ENCODE data around the gene DLL1. TPM values are rescaled to one million over a fixed set of nuclear protein-coding genes. Genes with fewer than 3 reads are reported as not detected.

The DLL1 gene
- total and polyA plus RNA-seq, 2 donors from 2014 or later: 4.5 to 11.9 TPM

DNA sequence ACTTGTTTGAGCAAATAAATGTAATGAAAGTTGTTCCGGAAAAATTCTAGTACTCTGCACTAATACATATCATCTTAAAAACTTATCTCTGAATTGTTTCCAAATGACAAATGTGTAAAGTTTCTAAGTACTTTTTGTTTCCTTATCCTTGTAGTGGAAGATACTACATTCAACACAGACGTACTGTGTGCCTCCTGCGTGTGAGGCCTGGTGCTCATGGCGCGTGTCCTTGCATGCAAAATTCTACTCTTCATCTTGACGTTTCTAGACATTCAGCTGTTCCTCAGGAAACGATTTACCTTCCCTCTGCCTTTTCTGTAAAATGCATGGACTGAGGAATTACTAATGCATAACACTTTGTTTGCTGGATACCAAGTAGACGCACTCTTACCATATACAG lies 11.5 kb downstream of the DLL1 start:
- FAIRE-seq (no peak), DNase-seq (no peak)
- H3K9ac ChIP-seq (ENCODE audit: low read length in 3 of 3): no peak overlapping the region
- no peaks in the 10 kb centered on the region for H3K9me3 ChIP-seq (ENCODE audit: control insufficient read depth in 2 of 3, insufficient read depth in 1 of 3, low read length in 3 of 3)
- TF ChIP-seq, protein P1, sequence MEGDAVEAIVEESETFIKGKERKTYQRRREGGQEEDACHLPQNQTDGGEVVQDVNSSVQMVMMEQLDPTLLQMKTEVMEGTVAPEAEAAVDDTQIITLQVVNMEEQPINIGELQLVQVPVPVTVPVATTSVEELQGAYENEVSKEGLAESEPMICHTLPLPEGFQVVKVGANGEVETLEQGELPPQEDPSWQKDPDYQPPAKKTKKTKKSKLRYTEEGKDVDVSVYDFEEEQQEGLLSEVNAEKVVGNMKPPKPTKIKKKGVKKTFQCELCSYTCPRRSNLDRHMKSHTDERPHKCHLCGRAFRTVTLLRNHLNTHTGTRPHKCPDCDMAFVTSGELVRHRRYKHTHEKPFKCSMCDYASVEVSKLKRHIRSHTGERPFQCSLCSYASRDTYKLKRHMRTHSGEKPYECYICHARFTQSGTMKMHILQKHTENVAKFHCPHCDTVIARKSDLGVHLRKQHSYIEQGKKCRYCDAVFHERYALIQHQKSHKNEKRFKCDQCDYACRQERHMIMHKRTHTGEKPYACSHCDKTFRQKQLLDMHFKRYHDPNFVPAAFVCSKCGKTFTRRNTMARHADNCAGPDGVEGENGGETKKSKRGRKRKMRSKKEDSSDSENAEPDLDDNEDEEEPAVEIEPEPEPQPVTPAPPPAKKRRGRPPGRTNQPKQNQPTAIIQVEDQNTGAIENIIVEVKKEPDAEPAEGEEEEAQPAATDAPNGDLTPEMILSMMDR (IDR thresholded peaks at IDR 0.05; ENCODE audit: borderline replicate concordance, extremely low read depth, insufficient read depth): no peak
- H3K27ac ChIP-seq (ENCODE audit: low read depth in 2 of 2, low read length in 2 of 2): no peak overlapping the region
- peaks cover 0 to 10% (median 8%) of the 10 kb centered on the region in 3 donors for H3K4me1 ChIP-seq (ENCODE audit: control insufficient read depth in 2 of 3, insufficient read depth in 2 of 3, low read depth in 1 of 3, low read length in 3 of 3)
- no peaks in the 10 kb centered on the region for H3K27me3 ChIP-seq (ENCODE audit: control insufficient read depth, insufficient read depth, low read length)
- no peaks in the 10 kb centered on the region for H3K36me3 ChIP-seq (ENCODE audit: control insufficient read depth in 2 of 3, insufficient read depth in 3 of 3, low read length in 3 of 3)
- no peak overlapping the region for H3K4me3 ChIP-seq (ENCODE audit: low read length in 3 of 3)
- intact Hi-C loops (cut with DNase I): no loop called here

DNA sequence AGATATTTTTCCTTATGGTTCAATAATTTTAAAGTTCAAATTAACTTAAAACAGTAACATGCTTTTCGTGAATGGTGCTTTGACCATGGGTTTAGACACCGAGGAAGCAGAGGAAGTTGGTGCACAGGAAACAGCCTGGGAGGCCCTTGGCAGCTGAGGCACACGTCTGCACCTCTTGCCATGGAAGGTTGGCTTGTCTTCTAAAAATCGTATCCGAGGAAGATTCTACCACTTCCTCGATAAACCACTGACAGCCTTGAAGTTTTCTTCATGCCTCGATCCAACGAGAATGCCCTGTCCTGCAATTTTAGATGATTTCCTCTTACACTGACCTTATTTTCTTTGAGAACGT lies 12.2 kb downstream of the DLL1 start:
- no peaks in the 10 kb centered on the region for H3K9me3 ChIP-seq (ENCODE audit: control insufficient read depth in 2 of 3, insufficient read depth in 1 of 3, low read length in 3 of 3)
- DNase-seq (no peak), FAIRE-seq (no peak)
- TF ChIP-seq, protein P1 (IDR thresholded peaks at IDR 0.05; ENCODE audit: borderline replicate concordance, extremely low read depth, insufficient read depth): no peak
- H3K4me1 ChIP-seq (ENCODE audit: control insufficient read depth in 2 of 3, insufficient read depth in 2 of 3, low read depth in 1 of 3, low read length in 3 of 3): peaks cover 0 to 10% (median 8%) of the 10 kb centered on the region in 3 donors
- H3K36me3 ChIP-seq (ENCODE audit: control insufficient read depth in 2 of 3, insufficient read depth in 3 of 3, low read length in 3 of 3): no peaks in the 10 kb centered on the region
- no peaks in the 10 kb centered on the region for H3K27me3 ChIP-seq (ENCODE audit: control insufficient read depth, insufficient read depth, low read length)
- H3K9ac ChIP-seq (ENCODE audit: low read length in 3 of 3): no peak overlapping the region
- intact Hi-C loops (cut with DNase I): no loop called here
- no peak overlapping the region for H3K27ac ChIP-seq (ENCODE audit: low read depth in 2 of 2, low read length in 2 of 2)
- no peak overlapping the region for H3K4me3 ChIP-seq (ENCODE audit: low read length in 3 of 3)

DNA sequence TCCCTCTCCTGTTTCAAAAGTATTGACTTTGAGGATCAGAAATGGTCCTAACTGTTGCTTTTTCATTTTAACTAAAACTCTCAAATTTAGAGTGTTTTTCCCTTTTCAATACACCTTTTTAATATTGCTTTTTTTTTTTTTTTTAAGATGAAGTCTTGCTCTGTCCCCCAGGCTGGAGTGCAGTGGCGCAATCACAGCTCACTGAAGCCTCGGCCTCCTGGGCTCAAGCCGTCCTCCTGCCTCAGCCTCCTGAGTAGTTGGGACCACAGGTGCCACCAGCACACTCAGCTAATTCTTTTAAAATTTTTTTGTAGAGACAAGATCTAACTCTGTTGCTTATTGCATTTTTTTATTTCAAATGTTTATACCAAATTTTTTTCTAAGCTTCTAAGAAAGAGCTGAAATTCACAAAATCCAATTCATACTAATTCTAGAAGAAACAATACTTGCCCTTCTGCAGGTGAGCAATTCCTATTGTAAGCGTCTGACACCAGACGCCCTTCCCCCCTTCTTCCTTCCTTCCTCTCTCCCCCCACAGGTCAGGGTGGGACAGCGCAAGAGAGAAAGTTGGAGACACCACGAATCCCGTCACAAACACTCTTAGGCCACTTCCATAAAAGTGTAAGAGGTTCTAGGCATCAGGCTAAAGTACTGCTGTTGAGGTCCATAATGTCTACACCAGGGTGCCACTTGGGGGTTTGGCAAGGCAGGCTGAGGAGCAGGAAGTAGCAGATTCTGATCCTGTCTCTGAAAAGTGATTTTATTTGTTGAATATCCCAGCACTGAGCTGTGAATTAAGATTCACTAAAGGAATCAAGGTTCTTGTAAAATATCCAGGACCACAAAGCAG lies 12.8 kb downstream of the DLL1 start:
- Histone ChIP-seq H3K27me3 (ENCODE audit: control insufficient read depth, insufficient read depth, low read length) (no peaks in the 10 kb centered on the region), H3K36me3 (ENCODE audit: control insufficient read depth in 2 of 3, insufficient read depth in 3 of 3, low read length in 3 of 3) (no peaks in the 10 kb centered on the region), H3K27ac (ENCODE audit: low read depth in 2 of 2, low read length in 2 of 2) (no peak overlapping the region), H3K4me3 (ENCODE audit: low read length in 3 of 3) (no peak overlapping the region), H3K9ac (ENCODE audit: low read length in 3 of 3) (no peak overlapping the region), H3K4me1 (ENCODE audit: control insufficient read depth in 2 of 3, insufficient read depth in 2 of 3, low read depth in 1 of 3, low read length in 3 of 3) (peaks cover 0 to 10% (median 8%) of the 10 kb centered on the region in 3 donors), H3K9me3 (ENCODE audit: control insufficient read depth in 2 of 3, insufficient read depth in 1 of 3, low read length in 3 of 3) (no peaks in the 10 kb centered on the region)
- TF ChIP-seq, protein P1 (IDR thresholded peaks at IDR 0.05; ENCODE audit: borderline replicate concordance, extremely low read depth, insufficient read depth): no peak
- intact Hi-C loops (cut with DNase I): no loop called here
- DNase-seq: no peak
- no peak for FAIRE-seq
